HG03565 (cell line): Measurements from ENCODE around the gene CPEB2.

Experiments
- ATAC-seq: cut with Tn5 transposase; IDR thresholded peaks from one replicate; pipeline ENCODE4 v1.9.1; 2021; ENCODE audit warnings: mild to moderate bottlenecking, moderate library complexity; ENCODE audit not compliant: unreplicated experiment

The CPEB2 gene

GRCh38 chr4:15007201-15007600 lies 4.9 kb downstream of the CPEB2 start:
- no peak for ATAC-seq

- no peak for ATAC-seq
These were observed 7.8 kb downstream of the CPEB2 start for GRCh38 chr4:15010038-15010585.

- no peak for ATAC-seq
These were observed 8.9 kb downstream of the CPEB2 start for GRCh38 chr4:15011166-15011565.

GRCh38 chr4:15012017-15012788 lies 9.9 kb downstream of the CPEB2 start:
- no peak for ATAC-seq

- no peak for ATAC-seq
These were observed 11.3 kb downstream of the CPEB2 start for GRCh38 chr4:15013585-15013984.

- no peak for ATAC-seq
These were observed 12.9 kb downstream of the CPEB2 start for GRCh38 chr4:15015170-15015569.

GRCh38 chr4:15018361-15018760 lies 16.1 kb downstream of the CPEB2 start:
- ATAC-seq = peak; percentile 33

GRCh38 chr4:15020502-15021286 lies 18.4 kb downstream of the CPEB2 start:
- no peak for ATAC-seq

GRCh38 chr4:15021311-15021710 lies 19.0 kb downstream of the CPEB2 start:
- ATAC-seq = no peak

- ATAC-seq = no peak
These were observed 19.7 kb downstream of the CPEB2 start for GRCh38 chr4:15021946-15022345.

- ATAC-seq = no peak
These were observed 22.1 kb downstream of the CPEB2 start for GRCh38 chr4:15024386-15024785.

- no peak for ATAC-seq
These were observed 23.4 kb downstream of the CPEB2 start for GRCh38 chr4:15025693-15026092.

GRCh38 chr4:15027921-15028435 lies 25.7 kb downstream of the CPEB2 start:
- ATAC-seq = no peak

GRCh38 chr4:15031197-15031596 lies 28.9 kb downstream of the CPEB2 start:
- no peak for ATAC-seq

- ATAC-seq = no peak
These were observed 29.9 kb downstream of the CPEB2 start for GRCh38 chr4:15031993-15032675.

GRCh38 chr4:15034071-15034764 lies 31.9 kb downstream of the CPEB2 start:
- no peak for ATAC-seq

- ATAC-seq = no peak
These were observed 32.9 kb downstream of the CPEB2 start for GRCh38 chr4:15035159-15035558.

GRCh38 chr4:15037923-15038541 lies 35.8 kb downstream of the CPEB2 start:
- ATAC-seq = no peak

GRCh38 chr4:15040916-15041463 lies 38.7 kb downstream of the CPEB2 start:
- ATAC-seq = no peak
